IPS-18c (cell line): Measurements from ENCODE around the gene PLAC8.
"Not testable (repeated sequence)": the region's sequence is repeated elsewhere in the genome, so short reads cannot be mapped to it uniquely, and the experiment has no call there.

ENCODE experiments used
- H3K4me3 ChIP-seq: 2 replicates; pipeline ENCODE4 v1.7.0; 2013; ENCODE audit warnings: low read depth, mild to moderate bottlenecking, low read length, moderate library complexity; ENCODE audit not compliant: insufficient read depth
- H3K9me3 ChIP-seq: one replicate; pipeline ENCODE4 v1.6.1; 2013; ENCODE audit warnings: mild to moderate bottlenecking, low read length, moderate library complexity; ENCODE audit not compliant: control insufficient read depth, insufficient read depth

PLAC8 gene

DNA sequence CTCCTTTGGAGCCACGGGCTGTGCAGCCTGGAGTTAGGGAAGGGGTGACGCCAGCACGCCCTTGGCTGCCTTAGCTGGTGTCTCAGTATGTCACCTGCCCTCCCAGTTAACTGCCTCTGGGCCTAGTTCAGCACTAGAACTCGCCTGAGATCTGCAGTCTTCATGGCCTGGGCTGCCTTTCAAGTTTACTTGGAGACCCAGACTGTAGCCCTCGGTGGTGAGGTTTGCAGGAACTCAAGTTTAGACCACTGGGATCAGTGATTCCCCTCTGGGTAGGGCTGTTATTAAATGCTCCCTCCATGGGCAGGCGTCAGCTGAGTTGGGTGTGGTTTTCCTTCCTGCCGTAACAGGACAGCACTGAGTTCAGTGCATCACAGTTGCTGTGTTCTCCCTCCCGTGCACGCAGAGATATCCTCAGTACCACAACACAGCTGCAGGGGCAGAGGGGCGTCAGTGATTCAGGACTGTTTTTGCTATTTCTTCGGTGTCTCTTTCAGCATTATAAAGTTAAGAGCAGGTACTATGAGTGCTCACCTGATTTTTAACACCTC lies 30.5 kb downstream of the PLAC8 start:
- no peak overlapping the region for H3K4me3 ChIP-seq

GRCh38 chr4:83082777-83083176 lies 31.8 kb downstream of the PLAC8 start:
- no peak overlapping the region for H3K4me3 ChIP-seq
- no peaks in the 10 kb centered on the region for H3K9me3 ChIP-seq

More for the DNA sequence above, 30.5 kb downstream of the PLAC8 start:
- no peaks in the 10 kb centered on the region for H3K9me3 ChIP-seq

DNA sequence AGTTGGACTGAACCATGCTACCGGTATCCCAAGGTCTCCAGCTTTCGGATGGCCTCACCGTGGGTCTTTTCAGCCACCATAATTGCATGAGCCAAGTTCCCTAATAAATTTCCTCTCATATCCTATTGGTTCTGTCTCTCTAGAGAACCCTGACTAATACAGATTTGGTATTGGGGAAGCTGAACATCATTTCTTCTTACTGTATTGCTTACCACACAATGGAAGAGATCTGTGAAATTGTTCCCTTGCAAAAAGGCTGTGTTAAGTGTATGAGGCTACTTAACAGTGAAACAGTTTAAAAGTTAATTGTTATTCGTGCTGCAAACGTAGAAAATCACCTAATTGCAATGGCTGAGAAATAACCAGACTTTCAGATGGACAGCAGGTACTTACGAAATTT lies 34.0 kb downstream of the PLAC8 start:
- no peak overlapping the region for H3K4me3 ChIP-seq
- H3K9me3 ChIP-seq = no peaks in the 10 kb centered on the region

DNA sequence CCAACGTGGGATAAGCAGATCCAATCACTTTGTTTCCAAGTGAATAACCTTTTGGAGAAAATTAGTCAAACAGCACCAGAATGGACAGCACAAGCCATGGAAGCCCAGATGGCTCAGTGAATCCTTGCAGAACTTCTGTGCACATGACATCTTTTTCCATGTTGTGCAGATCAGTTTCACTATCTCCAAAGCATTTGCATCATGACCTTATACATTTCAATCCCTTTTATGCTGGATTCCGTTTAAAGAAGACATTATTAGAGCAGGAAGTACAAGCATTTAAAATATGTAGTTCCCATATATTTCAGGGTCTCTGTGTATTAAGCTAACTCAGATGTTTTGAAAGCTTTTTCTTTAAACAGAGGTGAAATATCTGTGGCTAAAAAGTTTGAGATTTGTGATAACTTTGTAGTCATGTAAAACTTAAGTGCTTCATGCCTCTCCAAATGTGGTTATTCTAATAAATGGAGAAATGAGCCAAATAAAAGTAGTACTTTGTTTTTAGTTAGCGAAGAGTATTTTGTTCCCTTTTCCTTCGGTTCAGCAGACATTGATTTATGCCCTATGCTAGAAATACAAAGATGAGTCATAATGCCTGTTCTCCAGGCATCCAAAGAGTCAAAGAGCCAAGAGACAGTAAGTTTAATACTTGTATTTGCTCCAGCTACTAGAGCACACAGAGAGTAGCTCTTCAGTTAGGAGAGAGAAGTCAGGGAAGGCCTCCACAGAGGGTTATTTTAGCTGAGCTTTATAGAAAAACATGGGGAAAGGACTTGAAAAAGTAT lies 39.0 kb downstream of the PLAC8 start:
- no peak overlapping the region for H3K4me3 ChIP-seq

DNA sequence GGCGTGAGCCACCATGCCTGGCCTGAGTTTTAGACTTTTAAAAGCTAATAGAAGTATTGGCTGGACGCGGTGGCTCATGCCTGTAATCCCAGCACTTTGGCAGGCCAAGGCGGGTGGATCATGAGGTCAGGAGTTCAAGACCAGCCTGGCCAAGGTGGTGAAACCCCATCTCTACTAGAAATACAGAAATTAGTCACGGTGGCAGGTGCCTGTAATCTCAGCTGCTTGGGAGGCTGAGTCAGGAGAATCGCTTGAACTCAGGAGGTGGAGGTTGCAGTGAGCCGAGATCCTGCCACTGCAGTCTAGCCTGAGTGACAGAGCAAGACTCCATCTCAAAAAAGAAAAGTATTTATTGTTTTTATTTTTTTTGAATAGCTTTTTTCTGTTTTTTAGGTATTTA lies 39.7 kb downstream of the PLAC8 start:
- not testable (repeated sequence) for H3K9me3 ChIP-seq, H3K4me3 ChIP-seq

More for the DNA sequence above, 39.0 kb downstream of the PLAC8 start:
- H3K9me3 ChIP-seq = no peaks in the 10 kb centered on the region

DNA sequence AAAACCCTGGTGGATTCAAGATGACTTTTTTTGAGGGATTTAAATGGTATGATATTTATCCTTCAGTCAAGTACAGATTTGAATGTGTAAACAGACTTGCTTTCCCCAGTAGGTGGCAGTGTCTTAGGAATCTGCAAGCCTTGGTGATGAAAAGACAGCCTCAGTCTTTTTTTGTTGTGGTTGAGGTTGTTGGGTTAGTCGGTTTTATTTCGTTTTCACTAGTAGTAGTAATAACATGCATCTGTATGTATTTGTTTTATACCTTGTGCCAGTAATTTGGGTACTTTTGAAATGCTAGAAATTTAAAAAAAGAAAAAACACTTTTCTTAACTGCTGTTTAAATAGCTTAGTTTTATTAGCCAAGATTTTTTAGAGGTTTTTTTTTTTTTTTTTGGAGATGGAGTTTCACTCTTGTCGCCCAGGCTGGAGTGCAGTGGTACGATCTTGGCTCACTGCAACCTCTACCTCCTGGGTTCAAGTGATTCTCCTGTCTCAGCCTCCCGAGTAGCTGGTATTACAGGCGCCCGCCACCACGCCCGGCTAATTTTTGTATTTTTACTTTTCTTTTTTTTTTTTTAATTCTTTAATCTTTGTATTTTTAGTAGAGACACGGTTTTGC lies 40.3 kb downstream of the PLAC8 start:
- no peaks in the 10 kb centered on the region for H3K9me3 ChIP-seq
- no peak overlapping the region for H3K4me3 ChIP-seq

DNA sequence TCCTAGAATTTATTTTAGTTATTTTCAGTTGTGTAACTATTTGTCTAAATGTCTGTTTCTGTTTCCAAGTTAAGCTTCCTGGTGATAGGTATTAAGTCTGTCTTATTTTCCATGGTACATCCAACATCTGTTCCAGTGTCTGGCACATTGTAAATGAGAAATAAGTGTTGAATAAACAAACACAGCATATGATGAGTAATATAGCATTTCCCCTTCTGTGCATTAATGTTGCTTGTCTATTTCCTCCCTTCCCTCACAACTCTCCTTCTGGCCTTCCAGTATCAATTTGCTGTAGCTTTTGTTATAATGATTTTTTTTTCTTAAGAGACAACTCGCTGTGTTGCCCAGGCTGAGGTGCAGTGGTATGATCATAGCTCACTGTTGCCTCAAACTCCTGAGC lies 43.4 kb downstream of the PLAC8 start:
- Histone ChIP-seq H3K4me3 (no peak overlapping the region), H3K9me3 (no peaks in the 10 kb centered on the region)

GRCh38 chr4:83067058-83067639 lies 47.4 kb downstream of the PLAC8 start:
- no peak overlapping the region for H3K4me3 ChIP-seq
- no peaks in the 10 kb centered on the region for H3K9me3 ChIP-seq

- no peaks in the 10 kb centered on the region for H3K9me3 ChIP-seq
- no peak overlapping the region for H3K4me3 ChIP-seq
Measured at GRCh38 chr4:83065266-83065665, 49.3 kb downstream of the PLAC8 start.

GRCh38 chr4:83062739-83063138 lies 51.8 kb downstream of the PLAC8 start:
- H3K9me3 ChIP-seq = no peaks in the 10 kb centered on the region
- no peak overlapping the region for H3K4me3 ChIP-seq

DNA sequence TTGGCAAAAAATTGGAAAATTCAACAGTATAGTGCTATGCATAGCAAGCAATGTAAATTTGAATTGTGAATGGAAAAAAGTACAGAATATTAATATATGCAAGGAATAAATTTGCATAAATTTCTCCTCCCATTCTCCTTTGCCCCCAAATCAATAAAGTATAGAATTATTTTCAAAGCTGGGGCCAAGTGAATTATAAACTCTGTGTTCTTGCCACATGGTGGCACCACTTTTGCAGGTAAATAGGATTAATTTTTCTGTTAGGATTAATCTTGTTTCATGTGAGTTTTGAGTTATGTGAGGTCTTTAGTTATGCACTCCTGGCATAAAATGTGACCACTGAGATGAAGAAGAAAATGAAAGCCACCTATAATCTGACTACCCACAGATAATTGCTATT lies 59.6 kb downstream of the PLAC8 start:
- Histone ChIP-seq H3K9me3 (no peaks in the 10 kb centered on the region), H3K4me3 (no peak overlapping the region)

GRCh38 chr4:83048781-83049180 lies 65.7 kb downstream of the PLAC8 start:
- H3K4me3 ChIP-seq, H3K9me3 ChIP-seq: not testable (repeated sequence)

- Histone ChIP-seq H3K4me3 (no peak overlapping the region), H3K9me3 (no peaks in the 10 kb centered on the region)
Measured at GRCh38 chr4:83046693-83047473, 67.6 kb downstream of the PLAC8 start.

GRCh38 chr4:83043801-83044407 lies 70.6 kb downstream of the PLAC8 start:
- H3K4me3 ChIP-seq = no peak overlapping the region
- no peaks in the 10 kb centered on the region for H3K9me3 ChIP-seq

- not testable (repeated sequence) for H3K9me3 ChIP-seq, H3K4me3 ChIP-seq
Measured at GRCh38 chr4:83043157-83043556, 71.4 kb downstream of the PLAC8 start.

- Histone ChIP-seq H3K9me3 (no peaks in the 10 kb centered on the region), H3K4me3 (no peak overlapping the region)
Measured at GRCh38 chr4:83040269-83040668, 74.3 kb downstream of the PLAC8 start.
